ENCODE data around the gene UNC5C.

DNA sequence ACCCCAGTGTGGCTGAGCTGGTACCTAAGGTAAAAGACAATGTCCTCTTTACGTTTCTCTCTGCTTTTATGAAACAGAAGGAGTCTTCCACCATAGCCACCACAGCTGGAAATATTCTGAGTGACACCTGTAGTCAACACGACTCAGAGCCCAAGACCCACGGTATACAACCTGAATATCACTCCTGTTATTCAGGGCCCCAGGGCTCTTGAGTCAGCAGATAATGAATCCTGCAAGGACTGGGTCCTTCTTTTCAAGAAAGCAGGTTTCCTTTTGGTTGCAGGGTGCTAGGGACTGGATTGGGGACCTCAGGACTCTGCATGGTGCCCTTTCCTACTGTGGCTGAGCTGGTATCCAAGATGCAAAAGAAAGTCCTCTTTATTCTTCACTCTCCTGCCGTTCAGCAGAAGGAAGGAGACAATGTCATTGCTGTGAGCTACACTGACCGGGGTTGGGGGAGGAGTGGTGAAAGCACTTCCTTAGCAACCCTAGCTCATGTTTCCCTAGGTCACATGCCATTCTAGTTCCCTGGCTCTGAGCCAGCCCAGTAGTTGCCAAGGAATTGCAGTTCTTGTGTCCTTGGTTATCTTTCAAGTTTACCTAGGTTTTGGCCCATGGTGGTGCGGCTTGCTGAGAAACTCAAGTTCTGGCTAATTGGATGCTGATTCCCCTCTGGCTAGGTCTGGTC, 23.7 kb upstream of the UNC5C start:
- TF ChIP-seq CTCF (IDR thresholded peaks at IDR 0.05), result no peak
- TF ChIP-seq POLR2A (IDR thresholded peaks at IDR 0.05), result no peak
